Measurements from ENCODE around the gene AVEN. TPM values are rescaled to one million over a fixed set of nuclear protein-coding genes. Genes with fewer than 3 reads are reported as not detected.
A peak's percentile ranks its signal among the peaks of the same experiment; 100 is the strongest.
"Not testable (repeated sequence)": the region's sequence is repeated elsewhere in the genome, so short reads cannot be mapped to it uniquely, and the experiment has no call there.

Gene AVEN
- total RNA-seq, 2 donors from 2014 or later: 7.0 to 8.9 TPM

- no peaks in the 10 kb centered on the region for H3K9me3 ChIP-seq (ENCODE audit: control insufficient read depth, low read length, poor library complexity, severe bottlenecking)
- DNase-seq: no peak
- H3K36me3 Mint-ChIP-seq (ENCODE audit: low read depth): no peaks in the 10 kb centered on the region
- no peaks in the 10 kb centered on the region for H3K4me1 Mint-ChIP-seq
- ATAC-seq: no peak
- no peak overlapping the region for H3K4me3 Mint-ChIP-seq
- H3K27me3 Mint-ChIP-seq: no peaks in the 10 kb centered on the region
- H3K27ac Mint-ChIP-seq: no peak overlapping the region
Measured at GRCh38 chr15:34025252-34025651, 13.8 kb downstream of the AVEN start.

GRCh38 chr15:34023907-34024306 is 15.1 kb downstream of the AVEN start:
- H3K9me3 ChIP-seq (ENCODE audit: control insufficient read depth, low read length, poor library complexity, severe bottlenecking): no peaks in the 10 kb centered on the region
- no peak overlapping the region for H3K4me3 Mint-ChIP-seq
- no peaks in the 10 kb centered on the region for H3K27me3 Mint-ChIP-seq
- no peak for DNase-seq
- no peak overlapping the region for H3K27ac Mint-ChIP-seq
- no peak for ATAC-seq
- H3K36me3 Mint-ChIP-seq (ENCODE audit: low read depth): no peaks in the 10 kb centered on the region
- H3K4me1 Mint-ChIP-seq: no peaks in the 10 kb centered on the region

- H3K4me1 Mint-ChIP-seq: peaks cover 13% of the 10 kb centered on the region
- no peak overlapping the region for H3K27ac Mint-ChIP-seq
- H3K27me3 Mint-ChIP-seq: no peaks in the 10 kb centered on the region
- no peak for ATAC-seq
- H3K9me3 ChIP-seq (ENCODE audit: control insufficient read depth, low read length, poor library complexity, severe bottlenecking): no peaks in the 10 kb centered on the region
- DNase-seq: no peak
- H3K4me3 Mint-ChIP-seq: no peak overlapping the region
- no peaks in the 10 kb centered on the region for H3K36me3 Mint-ChIP-seq (ENCODE audit: low read depth)
Measured at GRCh38 chr15:34019369-34019990, 19.5 kb downstream of the AVEN start.

- not testable (repeated sequence) for H3K9me3 ChIP-seq (ENCODE audit: control insufficient read depth, low read length, poor library complexity, severe bottlenecking); ATAC-seq; H3K36me3 Mint-ChIP-seq (ENCODE audit: low read depth); DNase-seq; H3K27ac Mint-ChIP-seq; H3K27me3 Mint-ChIP-seq; H3K4me3 Mint-ChIP-seq
- peaks cover 13% of the 10 kb centered on the region for H3K4me1 Mint-ChIP-seq
Measured at GRCh38 chr15:34018738-34019137, 20.3 kb downstream of the AVEN start.

- no peak for DNase-seq
- no peaks in the 10 kb centered on the region for H3K27me3 Mint-ChIP-seq
- ATAC-seq: peak; percentile 46
- H3K4me1 Mint-ChIP-seq: peaks cover 13% of the 10 kb centered on the region
- no peak overlapping the region for H3K27ac Mint-ChIP-seq
- peak overlapping the region; percentile 58 for H3K4me3 Mint-ChIP-seq
- no peaks in the 10 kb centered on the region for H3K9me3 ChIP-seq (ENCODE audit: control insufficient read depth, low read length, poor library complexity, severe bottlenecking)
- no peaks in the 10 kb centered on the region for H3K36me3 Mint-ChIP-seq (ENCODE audit: low read depth)
Measured at GRCh38 chr15:34018021-34018645, 20.9 kb downstream of the AVEN start.

- ATAC-seq: no peak
- Mint-ChIP-seq H3K4me3 (no peak overlapping the region), H3K27ac (no peak overlapping the region), H3K27me3 (no peaks in the 10 kb centered on the region), H3K4me1 (peaks cover 13% of the 10 kb centered on the region), H3K36me3 (ENCODE audit: low read depth) (no peaks in the 10 kb centered on the region)
- H3K9me3 ChIP-seq (ENCODE audit: control insufficient read depth, low read length, poor library complexity, severe bottlenecking): no peaks in the 10 kb centered on the region
- no peak for DNase-seq
Measured at GRCh38 chr15:34014556-34014955, 24.4 kb downstream of the AVEN start.

- no peaks in the 10 kb centered on the region for H3K9me3 ChIP-seq (ENCODE audit: control insufficient read depth, low read length, poor library complexity, severe bottlenecking)
- no peak for DNase-seq
- Mint-ChIP-seq H3K36me3 (ENCODE audit: low read depth) (no peaks in the 10 kb centered on the region), H3K4me3 (no peak overlapping the region), H3K4me1 (peaks cover 13% of the 10 kb centered on the region), H3K27me3 (no peaks in the 10 kb centered on the region), H3K27ac (no peak overlapping the region)
- ATAC-seq: no peak
Measured at GRCh38 chr15:34013746-34014145, 25.3 kb downstream of the AVEN start.

- Mint-ChIP-seq H3K4me1 (peaks cover 5% of the 10 kb centered on the region), H3K4me3 (no peak overlapping the region), H3K36me3 (ENCODE audit: low read depth) (no peaks in the 10 kb centered on the region), H3K27ac (no peak overlapping the region), H3K27me3 (no peaks in the 10 kb centered on the region)
- DNase-seq (no peak), ATAC-seq (no peak)
- no peaks in the 10 kb centered on the region for H3K9me3 ChIP-seq (ENCODE audit: control insufficient read depth, low read length, poor library complexity, severe bottlenecking)
Measured at GRCh38 chr15:34012461-34013028, 26.5 kb downstream of the AVEN start.

- Mint-ChIP-seq H3K4me3 (no peak overlapping the region), H3K27me3 (no peaks in the 10 kb centered on the region), H3K36me3 (ENCODE audit: low read depth) (no peaks in the 10 kb centered on the region), H3K4me1 (peaks cover 2% of the 10 kb centered on the region), H3K27ac (no peak overlapping the region)
- H3K9me3 ChIP-seq (ENCODE audit: control insufficient read depth, low read length, poor library complexity, severe bottlenecking): no peaks in the 10 kb centered on the region
- DNase-seq: no peak
- ATAC-seq: no peak
Measured at GRCh38 chr15:34011481-34011880, 27.5 kb downstream of the AVEN start.

- Mint-ChIP-seq H3K27me3 (no peaks in the 10 kb centered on the region), H3K4me3 (no peak overlapping the region), H3K36me3 (ENCODE audit: low read depth) (no peaks in the 10 kb centered on the region), H3K27ac (no peak overlapping the region), H3K4me1 (no peaks in the 10 kb centered on the region)
- no peak for DNase-seq
- no peaks in the 10 kb centered on the region for H3K9me3 ChIP-seq (ENCODE audit: control insufficient read depth, low read length, poor library complexity, severe bottlenecking)
- ATAC-seq: no peak
Measured at GRCh38 chr15:34010921-34011320, 28.1 kb downstream of the AVEN start.

GRCh38 chr15:34009656-34010055 is 29.3 kb downstream of the AVEN start:
- DNase-seq (no peak), ATAC-seq (no peak)
- Mint-ChIP-seq H3K4me3 (no peak overlapping the region), H3K27me3 (no peaks in the 10 kb centered on the region), H3K4me1 (peaks cover 2% of the 10 kb centered on the region), H3K36me3 (ENCODE audit: low read depth) (no peaks in the 10 kb centered on the region), H3K27ac (no peak overlapping the region)
- no peaks in the 10 kb centered on the region for H3K9me3 ChIP-seq (ENCODE audit: control insufficient read depth, low read length, poor library complexity, severe bottlenecking)

GRCh38 chr15:34006381-34006780 is 32.6 kb downstream of the AVEN start:
- no peaks in the 10 kb centered on the region for H3K9me3 ChIP-seq (ENCODE audit: control insufficient read depth, low read length, poor library complexity, severe bottlenecking)
- Mint-ChIP-seq H3K27me3 (no peaks in the 10 kb centered on the region), H3K27ac (no peak overlapping the region), H3K36me3 (ENCODE audit: low read depth) (no peaks in the 10 kb centered on the region), H3K4me3 (no peak overlapping the region), H3K4me1 (peaks cover 4% of the 10 kb centered on the region)
- no peak for DNase-seq
- no peak for ATAC-seq

- DNase-seq (no peak), ATAC-seq (no peak)
- no peaks in the 10 kb centered on the region for H3K27me3 Mint-ChIP-seq
- no peaks in the 10 kb centered on the region for H3K9me3 ChIP-seq (ENCODE audit: control insufficient read depth, low read length, poor library complexity, severe bottlenecking)
- no peaks in the 10 kb centered on the region for H3K36me3 Mint-ChIP-seq (ENCODE audit: low read depth)
- H3K4me1 Mint-ChIP-seq: peaks cover 4% of the 10 kb centered on the region
- H3K27ac Mint-ChIP-seq: no peak overlapping the region
- H3K4me3 Mint-ChIP-seq: no peak overlapping the region
Measured at GRCh38 chr15:34001536-34001935, 37.5 kb downstream of the AVEN start.

GRCh38 chr15:33995666-33996065 is 43.3 kb downstream of the AVEN start:
- ATAC-seq; H3K4me1 Mint-ChIP-seq; H3K4me3 Mint-ChIP-seq; H3K27ac Mint-ChIP-seq; DNase-seq; H3K9me3 ChIP-seq (ENCODE audit: control insufficient read depth, low read length, poor library complexity, severe bottlenecking); H3K36me3 Mint-ChIP-seq (ENCODE audit: low read depth); H3K27me3 Mint-ChIP-seq: not testable (repeated sequence)
